ENCODE results near the gene MAFG. TPM values are rescaled to one million over a fixed set of nuclear protein-coding genes. Genes with fewer than 3 reads are reported as not detected.
A peak's percentile ranks its signal among the peaks of the same experiment; 100 is the strongest.

MAFG gene
- total RNA-seq, 2 experiments from 2014 or later: 10.8 to 13.3 TPM

- H3K27ac Mint-ChIP-seq: no peak overlapping the region
- Histone ChIP-seq H3K27me3 (ENCODE audit: control insufficient read depth in 1 of 2, insufficient read depth in 2 of 2, low read length in 2 of 2) (peaks cover 7 to 11% of the 10 kb centered on the region in 2 experiments), H3K36me3 (ENCODE audit: insufficient read depth, low read length) (peaks cover 29% of the 10 kb centered on the region), H3K4me1 (ENCODE audit: insufficient read depth, low read length) (peaks cover 14% of the 10 kb centered on the region), H3K4me3 (ENCODE audit: low read length) (no peak overlapping the region), H3K27ac (ENCODE audit: low read depth in 1 of 2, low read length in 2 of 2) (no peak overlapping the region), H3K9me3 (ENCODE audit: control insufficient read depth in 1 of 2, insufficient read depth in 1 of 2, low read length in 2 of 2) (peaks cover 0 to 5% of the 10 kb centered on the region in 2 experiments)
- no peak for DNase-seq
- ATAC-seq (ENCODE audit: poor library complexity): no peak
- no peaks in the 10 kb centered on the region for H3K9me3 Mint-ChIP-seq
- ChIA-PET CTCF (no interaction called here), POLR2A (no interaction called here)
- peaks cover 8% of the 10 kb centered on the region for H3K4me1 Mint-ChIP-seq (ENCODE audit: low read depth)
- H3K36me3 Mint-ChIP-seq (ENCODE audit: low read depth): peaks cover 28% of the 10 kb centered on the region
- no peak overlapping the region for H3K4me3 Mint-ChIP-seq
- intact Hi-C loops (cut with DNase I, micrococcal nuclease): no loop called here
- peaks cover 13% of the 10 kb centered on the region for H3K27me3 Mint-ChIP-seq
- no peak for TF ChIP-seq CTCF (IDR thresholded peaks at IDR 0.05)
These were observed 24.1 kb downstream of the MAFG start for GRCh38 chr17:81903415-81903831.

GRCh38 chr17:81902653-81903414, 24.7 kb downstream of the MAFG start:
- Mint-ChIP-seq H3K4me3 (no peak overlapping the region), H3K27ac (no peak overlapping the region), H3K4me1 (ENCODE audit: low read depth) (peaks cover 8% of the 10 kb centered on the region), H3K27me3 (peaks cover 13% of the 10 kb centered on the region), H3K36me3 (ENCODE audit: low read depth) (peaks cover 32% of the 10 kb centered on the region), H3K9me3 (no peaks in the 10 kb centered on the region)
- Histone ChIP-seq H3K4me3 (ENCODE audit: low read length) (no peak overlapping the region), H3K9me3 (ENCODE audit: control insufficient read depth in 1 of 2, insufficient read depth in 1 of 2, low read length in 2 of 2) (peaks cover 0 to 5% of the 10 kb centered on the region in 2 experiments), H3K4me1 (ENCODE audit: insufficient read depth, low read length) (peaks cover 14% of the 10 kb centered on the region), H3K27me3 (ENCODE audit: control insufficient read depth in 1 of 2, insufficient read depth in 2 of 2, low read length in 2 of 2) (peaks cover 7 to 11% of the 10 kb centered on the region in 2 experiments), H3K36me3 (ENCODE audit: insufficient read depth, low read length) (peaks cover 35% of the 10 kb centered on the region), H3K27ac (ENCODE audit: low read depth in 1 of 2, low read length in 2 of 2) (no peak overlapping the region)
- POLR2A ChIA-PET: no interaction called here
- CTCF ChIA-PET: no interaction called here
- no peak for TF ChIP-seq CTCF (IDR thresholded peaks at IDR 0.05)
- DNase-seq (no peak), ATAC-seq (ENCODE audit: poor library complexity) (peak; percentile 51)
- intact Hi-C loops (cut with DNase I, micrococcal nuclease): no loop called here

- ChIA-PET POLR2A (interaction anchor here (0.6 kb wide), 2 partner anchors 37 to 121 kb away, joined by 3 read pairs; partner anchors contain the start of gene LRRC45), CTCF (no interaction called here)
- Histone ChIP-seq H3K27ac (ENCODE audit: low read depth in 1 of 2, low read length in 2 of 2) (no peak within 1 kb of the TSS), H3K27me3 (ENCODE audit: control insufficient read depth in 1 of 2, insufficient read depth in 2 of 2, low read length in 2 of 2) (peaks cover 7 to 11% of the 10 kb centered on the region in 2 experiments), H3K9me3 (ENCODE audit: control insufficient read depth in 1 of 2, insufficient read depth in 1 of 2, low read length in 2 of 2) (peaks cover 0 to 5% of the 10 kb centered on the region in 2 experiments), H3K4me1 (ENCODE audit: insufficient read depth, low read length) (peaks cover 14% of the 10 kb centered on the region), H3K36me3 (ENCODE audit: insufficient read depth, low read length) (peaks cover 37% of the 10 kb centered on the region), H3K4me3 (ENCODE audit: low read length) (no peak within 1 kb of the TSS)
- no peaks in the 10 kb centered on the region for H3K9me3 Mint-ChIP-seq
- intact Hi-C loops (cut with DNase I, micrococcal nuclease): no loop called here
- H3K36me3 Mint-ChIP-seq (ENCODE audit: low read depth): peaks cover 34% of the 10 kb centered on the region
- no peak within 1 kb of the TSS for H3K4me3 Mint-ChIP-seq
- ATAC-seq (ENCODE audit: poor library complexity) (peak; percentile 46), DNase-seq (peak in 1 of 14 experiments; percentile 29)
- H3K27ac Mint-ChIP-seq: no peak within 1 kb of the TSS
- peaks cover 13% of the 10 kb centered on the region for H3K27me3 Mint-ChIP-seq
- peaks cover 8% of the 10 kb centered on the region for H3K4me1 Mint-ChIP-seq (ENCODE audit: low read depth)
- no peak for TF ChIP-seq CTCF (IDR thresholded peaks at IDR 0.05)
These were observed 25.4 kb downstream of the MAFG start, which contains the start of gene NPB for GRCh38 chr17:81902023-81902652. Gene NPB, plus strand, starts transcription at chr17:81902238. Its CDS starts 40 bp downstream, at chr17:81902278.

All from CD4-positive, alpha-beta T cell (primary cell).